ENCODE results near the gene INTS12.

INTS12 gene

DNA sequence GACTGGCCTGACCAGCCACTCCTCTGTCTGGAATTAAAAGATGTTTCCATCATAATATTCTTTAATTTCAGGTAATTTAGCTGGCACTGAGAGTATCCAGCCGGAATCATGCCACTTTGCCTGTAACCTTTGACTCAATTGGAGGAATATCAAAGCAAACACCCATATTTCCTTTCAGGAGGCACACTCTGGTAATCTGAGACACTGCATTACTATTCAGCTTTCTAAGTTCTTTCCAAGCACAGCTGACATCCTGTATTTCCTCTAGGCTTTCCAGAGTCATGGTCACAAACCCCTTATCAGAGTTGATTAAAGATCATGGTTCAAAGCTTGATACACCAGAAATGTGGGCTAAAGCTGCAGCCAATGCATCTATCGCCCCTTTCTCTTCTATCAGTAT, 29.3 kb downstream of the INTS12 start:
- no peak for DNase-seq

DNA sequence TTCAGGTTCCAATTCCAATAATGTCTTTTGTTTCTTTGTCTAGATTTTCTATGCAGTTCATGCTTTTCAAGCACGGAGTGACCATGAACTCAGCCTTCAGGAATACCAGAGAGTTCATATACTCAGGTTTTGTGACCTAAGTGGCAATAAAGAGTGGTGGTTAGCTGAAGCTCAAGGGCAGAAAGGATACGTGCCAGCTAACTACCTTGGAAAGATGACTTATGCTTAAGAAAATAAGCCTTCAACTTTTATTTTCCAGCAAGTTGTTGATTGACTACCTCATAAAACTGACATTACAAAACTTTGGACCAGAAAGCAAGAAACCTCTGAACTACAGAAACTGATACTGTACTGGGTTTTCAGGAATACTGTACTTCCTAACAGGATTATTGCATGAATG, 30.8 kb downstream of the INTS12 start:
- DNase-seq = no peak

- DNase-seq = no peak
These were observed 34.5 kb downstream of the INTS12 start for GRCh38 chr4:105674011-105674410.

GRCh38 chr4:105671301-105671700, 37.2 kb downstream of the INTS12 start:
- DNase-seq = no peak

DNA sequence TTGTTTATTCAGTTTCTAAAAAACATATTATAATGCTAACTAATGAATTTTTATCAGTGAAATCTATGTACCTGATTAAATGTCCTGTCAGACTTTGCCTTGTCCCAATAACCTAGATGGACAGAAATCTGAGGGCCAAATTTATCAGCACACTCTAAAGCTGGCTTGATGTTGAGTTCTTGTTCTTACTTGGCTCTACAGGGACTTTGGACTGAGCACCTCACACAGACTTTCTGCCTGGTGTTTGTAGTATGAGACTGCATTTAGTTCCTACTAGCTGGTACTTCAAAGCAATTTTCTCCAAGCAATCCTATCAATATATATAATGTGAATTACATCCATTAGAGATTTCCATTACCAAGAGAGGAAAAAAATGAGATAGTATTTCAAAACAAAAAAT, 37.8 kb downstream of the INTS12 start:
- no peak for DNase-seq

DNA sequence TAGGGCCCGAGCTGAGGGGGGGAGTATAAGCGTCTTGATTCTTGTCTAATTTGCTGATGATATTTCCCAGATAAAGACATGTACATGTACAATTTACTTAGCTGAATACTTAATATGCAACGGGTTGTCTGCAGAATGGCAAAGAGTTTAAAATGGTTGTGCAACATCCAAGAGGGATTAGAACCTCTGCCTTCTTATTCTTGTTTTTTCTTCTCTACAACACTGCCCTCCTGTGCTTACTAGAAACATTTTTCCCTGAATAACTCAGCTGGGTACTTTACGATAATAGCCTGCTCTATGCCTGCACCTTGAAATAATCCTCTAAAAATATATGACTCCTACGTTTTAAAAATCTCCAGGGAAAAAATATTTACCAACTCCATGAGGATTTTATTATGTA, 41.8 kb downstream of the INTS12 start:
- no peak for DNase-seq

- no peak for DNase-seq
These were observed 45.4 kb downstream of the INTS12 start for GRCh38 chr4:105662935-105663675.

GRCh38 chr4:105661028-105661427, 47.5 kb downstream of the INTS12 start:
- no peak for DNase-seq

DNA sequence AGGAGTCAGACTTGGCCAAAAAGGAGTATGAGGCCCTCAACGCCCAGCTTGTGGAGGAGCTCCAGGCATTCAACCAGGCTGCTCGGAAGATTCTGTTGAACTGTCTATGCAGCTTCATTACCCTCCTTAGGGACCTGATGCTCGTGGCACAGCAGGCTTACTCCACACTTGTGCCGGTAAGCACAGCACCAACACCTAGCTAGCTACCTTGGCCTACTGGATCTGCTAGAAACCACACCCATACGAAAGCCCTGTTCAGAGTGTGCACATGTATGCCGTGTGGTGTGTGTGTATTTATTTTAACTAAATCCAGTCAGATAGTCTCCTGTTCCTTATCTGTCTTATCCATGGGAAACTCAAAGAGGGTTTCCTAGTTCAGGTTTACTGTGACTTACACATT, 49.3 kb downstream of the INTS12 start:
- no peak for DNase-seq

GRCh38 chr4:105657117-105657765, 51.2 kb downstream of the INTS12 start:
- no peak for DNase-seq

GRCh38 chr4:105652286-105652888, 56.1 kb downstream of the INTS12 start:
- DNase-seq = no peak

DNA sequence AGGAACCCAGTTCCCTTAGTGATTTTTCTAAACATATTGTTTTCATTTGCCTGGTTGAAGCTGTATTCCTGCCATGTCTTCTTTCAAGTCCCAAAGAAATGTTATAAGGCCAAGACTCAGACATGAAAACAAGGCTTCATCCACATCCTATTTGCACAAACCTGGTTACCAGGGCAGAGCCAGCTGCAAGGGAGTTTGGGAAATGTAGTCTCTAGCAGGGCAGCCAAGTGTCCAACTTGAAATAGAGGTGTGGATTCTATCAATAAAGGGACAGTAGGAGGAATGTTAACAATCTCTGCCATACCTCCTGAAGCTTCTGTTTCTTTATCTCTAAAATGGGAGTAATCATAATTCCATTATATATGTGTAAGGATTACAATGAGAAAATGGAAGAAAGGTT, 56.6 kb downstream of the INTS12 start:
- DNase-seq = no peak

- DNase-seq = no peak
These were observed 58.3 kb downstream of the INTS12 start for GRCh38 chr4:105650190-105650589.

DNA sequence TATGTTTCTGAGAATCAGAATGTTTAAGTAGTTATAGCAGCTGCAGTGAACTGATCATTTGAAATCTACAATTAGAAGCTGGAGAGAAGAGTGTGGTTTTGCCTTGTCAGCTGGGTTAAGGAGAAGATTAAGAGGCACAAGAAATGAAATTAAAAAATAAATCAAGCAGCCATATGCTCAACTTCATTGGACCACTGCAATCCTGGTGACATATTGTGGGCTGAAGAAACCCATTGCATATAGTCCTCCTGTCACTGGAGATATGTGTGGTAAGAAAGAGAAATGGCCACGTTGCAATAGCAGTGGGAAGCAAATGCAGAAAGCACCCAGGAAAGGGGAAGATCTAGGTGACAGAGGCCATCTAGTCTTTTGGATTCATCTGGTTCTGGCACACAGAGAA, 63.0 kb downstream of the INTS12 start:
- peak in 1 of 2 donors; percentile 29 for DNase-seq

- no peak for DNase-seq
These were observed 64.2 kb downstream of the INTS12 start for GRCh38 chr4:105644257-105644656.

- no peak for DNase-seq
These were observed 66.6 kb downstream of the INTS12 start for GRCh38 chr4:105641845-105642244.

- peak; percentile 16 to 51 for DNase-seq
These were observed 70.9 kb downstream of the INTS12 start for GRCh38 chr4:105637408-105638176.

- DNase-seq = no peak
These were observed 73.9 kb downstream of the INTS12 start for GRCh38 chr4:105634402-105635080.

DNA sequence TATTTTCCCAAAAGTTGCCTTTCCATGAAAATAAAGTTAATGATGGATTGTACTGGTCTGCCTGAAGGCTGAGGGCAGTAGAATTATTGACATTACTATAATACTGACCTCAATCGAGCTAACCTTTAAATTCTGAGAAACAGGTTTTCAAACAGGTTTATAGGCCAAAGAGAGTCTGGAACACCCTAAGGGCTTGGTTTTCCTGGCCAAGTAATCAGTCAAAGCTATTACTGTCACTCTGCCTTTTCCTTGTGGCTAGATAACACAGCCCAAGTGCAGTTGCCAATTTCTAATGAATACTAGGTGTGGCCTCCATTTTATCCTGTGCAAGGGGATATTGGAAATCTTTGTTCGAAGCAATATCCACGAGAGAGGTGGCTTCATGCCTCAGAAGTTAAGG, 75.2 kb downstream of the INTS12 start:
- no peak for DNase-seq
